HG02623 (cell line): Measurements from ENCODE around the gene PLD4.
"Not testable (repeated sequence)": the region's sequence is repeated elsewhere in the genome, so short reads cannot be mapped to it uniquely, and the experiment has no call there.

Experiments
- ATAC-seq: cut with Tn5 transposase; IDR thresholded peaks from one replicate; pipeline ENCODE4 v1.9.1; 2021; ENCODE audit warnings: moderate library complexity; ENCODE audit not compliant: unreplicated experiment

PLD4 gene

GRCh38 chr14:104898195-104898558, 26.5 kb upstream of the PLD4 start:
- ATAC-seq, result no peak

- ATAC-seq, result no peak
These were observed 25.7 kb upstream of the PLD4 start for GRCh38 chr14:104898870-104899510.

GRCh38 chr14:104899781-104900180, 24.9 kb upstream of the PLD4 start:
- ATAC-seq, result no peak

GRCh38 chr14:104900639-104901512, 23.8 kb upstream of the PLD4 start:
- ATAC-seq, result no peak

- no peak for ATAC-seq
These were observed 20.7 kb upstream of the PLD4 start for GRCh38 chr14:104903990-104904389.

GRCh38 chr14:104904650-104905578, 19.8 kb upstream of the PLD4 start:
- not testable (repeated sequence) for ATAC-seq

GRCh38 chr14:104905579-104905933, 19.1 kb upstream of the PLD4 start:
- ATAC-seq, result not testable (repeated sequence)

GRCh38 chr14:104908303-104908702, 16.4 kb upstream of the PLD4 start:
- no peak for ATAC-seq

- ATAC-seq, result no peak
These were observed 12.6 kb upstream of the PLD4 start for GRCh38 chr14:104912053-104912452.

GRCh38 chr14:104913435-104913834, 11.2 kb upstream of the PLD4 start:
- ATAC-seq, result no peak

- no peak for ATAC-seq
These were observed 7.6 kb upstream of the PLD4 start for GRCh38 chr14:104917116-104917515.

GRCh38 chr14:104917993-104918392, 6.7 kb upstream of the PLD4 start:
- no peak for ATAC-seq

GRCh38 chr14:104919152-104919992, 5.3 kb upstream of the PLD4 start:
- ATAC-seq, result not testable (repeated sequence)

- ATAC-seq, result no peak
These were observed 4.7 kb upstream of the PLD4 start for GRCh38 chr14:104919993-104920315.

- ATAC-seq, result no peak
These were observed 849 bp upstream of the PLD4 start for GRCh38 chr14:104923640-104924420.

GRCh38 chr14:104925214-104925854, 655 bp downstream of the PLD4 start:
- ATAC-seq, result no peak

- ATAC-seq, result peak; percentile 4
These were observed 1.4 kb downstream of the PLD4 start for GRCh38 chr14:104925855-104926609.

- peak; percentile 68 for ATAC-seq
These were observed 2.1 kb downstream of the PLD4 start for GRCh38 chr14:104926619-104927431.
